Esophagus (tissue), 2 donors: ENCODE results near the gene PSKH1. TPM values are rescaled to one million over a fixed set of nuclear protein-coding genes. Genes with fewer than 3 reads are reported as not detected.
"Not testable (repeated sequence)": the region's sequence is repeated elsewhere in the genome, so short reads cannot be mapped to it uniquely, and the experiment has no call there.

Experiments
- H3K27ac ChIP-seq, 2 donors: one replicate each; pipeline ENCODE4 v1.5.1; 2013; ENCODE audit warnings: low read depth in 2 of 2, mild to moderate bottlenecking in 2 of 2, inconsistent platforms in 1 of 2, low read length in 1 of 2, moderate library complexity in 1 of 2
- H3K27me3 ChIP-seq, 2 donors: one replicate each; pipeline ENCODE4 v1.6.1; 2013; ENCODE audit warnings: low read length in 2 of 2, control low read depth in 1 of 2, mild to moderate bottlenecking in 1 of 2; ENCODE audit not compliant: insufficient read depth in 2 of 2, control insufficient read depth in 1 of 2
- H3K36me3 ChIP-seq, 2 donors: one replicate each; pipeline ENCODE4 v1.6.1; 2013; ENCODE audit warnings: low read length in 1 of 2; ENCODE audit not compliant: control insufficient read depth in 2 of 2, insufficient read depth in 2 of 2
- H3K4me1 ChIP-seq, 2 donors: one replicate each; pipeline ENCODE4 v1.6.1; 2013; ENCODE audit warnings: low read length in 1 of 2; ENCODE audit not compliant: control insufficient read depth in 2 of 2, insufficient read depth in 2 of 2
- H3K4me3 ChIP-seq, 2 donors: one replicate each; pipeline ENCODE4 v1.5.1; 2013; ENCODE audit warnings: low read length in 2 of 2, mild to moderate bottlenecking in 2 of 2, low read depth in 1 of 2, moderate library complexity in 1 of 2
- H3K9me3 ChIP-seq, 2 donors: one replicate each; pipeline ENCODE4 v1.6.1; 2013; ENCODE audit warnings: mild to moderate bottlenecking in 2 of 2, low read depth in 1 of 2, low read length in 1 of 2, moderate library complexity in 1 of 2; ENCODE audit not compliant: control insufficient read depth in 2 of 2, insufficient read depth in 1 of 2
- WGBS, 2 donors: extraction: QIAGEN DNeasy Blood & Tissue Kit; methylation state at CpG; one replicate each; pipeline ENCODE4 v1.1.7; 2013; 5-methylcytosine and 5-hydroxymethylcytosine counted together
- polyA plus RNA-seq, 2 donors: library from polyadenylated mRNA; stranded (reverse); fragments of 200-250 nt; gene quantifications; one replicate each; pipeline ENCODE4 v1.2.3, GENCODE V29; 2013
- donor health status: healthy with polysubstance abuse.
- donor health status: Bipolar disorder and iron deficiency.

Gene PSKH1
- polyA plus RNA-seq, 2 donors, result 12.5 to 13.7 TPM

DNA sequence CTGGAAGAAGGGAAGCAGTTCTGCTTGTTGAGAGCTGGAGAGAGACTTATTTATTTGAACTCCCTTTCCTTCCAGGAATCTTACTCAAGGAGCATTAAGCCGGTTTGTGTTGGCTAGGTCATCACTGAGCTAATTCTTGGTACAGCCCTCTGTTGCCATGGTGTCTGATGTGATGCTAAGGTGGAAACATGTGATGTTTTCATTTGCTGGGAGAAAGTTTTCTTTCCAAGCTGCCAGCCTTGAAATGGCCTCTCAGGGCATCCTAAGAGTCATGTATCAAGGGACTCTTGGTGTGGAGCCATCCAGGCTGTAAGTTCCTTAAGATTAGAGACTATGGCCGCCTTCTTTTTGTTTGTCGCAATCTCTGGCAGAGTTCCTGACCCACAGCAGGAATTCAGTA lies 4.2 kb downstream of the PSKH1 start:
- 62 to 67% methylated on average over 3 of the region's 3 CpGs for WGBS, 2 donors
- Histone ChIP-seq H3K4me1 (peaks cover 2 to 3% of the 10 kb centered on the region in 2 donors), H3K4me3 (no peak overlapping the region), H3K9me3 (no peaks in the 10 kb centered on the region), H3K27me3 (no peaks in the 10 kb centered on the region), H3K36me3 (no peaks in the 10 kb centered on the region), H3K27ac (peak overlapping the region in 1 of 2 donors; percentile 43)

DNA sequence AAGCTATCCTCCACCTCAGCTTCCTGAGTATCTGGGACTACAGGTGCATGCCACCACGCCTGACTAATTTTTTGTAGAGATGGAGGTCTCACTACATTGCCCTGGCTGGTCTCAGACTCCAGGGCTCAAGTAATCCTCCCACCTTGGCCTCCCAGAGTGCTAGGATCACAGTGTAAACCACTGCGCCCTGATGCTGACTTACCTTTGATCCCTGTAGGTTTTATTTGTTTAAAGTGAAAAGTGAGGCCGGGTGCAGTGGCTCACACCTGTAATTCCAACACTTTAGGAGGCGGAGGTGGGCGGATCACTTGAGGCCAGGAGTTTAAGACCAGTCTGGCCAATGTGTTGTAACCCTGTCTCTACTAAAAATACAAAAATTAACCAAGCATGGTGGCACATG lies 8.7 kb downstream of the PSKH1 start:
- H3K4me1 ChIP-seq, result peaks cover 0 to 3% of the 10 kb centered on the region in 2 donors
- no peak overlapping the region for H3K27ac ChIP-seq
- no peak overlapping the region for H3K4me3 ChIP-seq
- 91 to 92% methylated on average over 5 of the region's 5 CpGs for WGBS, 2 donors
- H3K36me3 ChIP-seq, result no peaks in the 10 kb centered on the region
- H3K27me3 ChIP-seq, result no peaks in the 10 kb centered on the region
- H3K9me3 ChIP-seq, result no peaks in the 10 kb centered on the region

DNA sequence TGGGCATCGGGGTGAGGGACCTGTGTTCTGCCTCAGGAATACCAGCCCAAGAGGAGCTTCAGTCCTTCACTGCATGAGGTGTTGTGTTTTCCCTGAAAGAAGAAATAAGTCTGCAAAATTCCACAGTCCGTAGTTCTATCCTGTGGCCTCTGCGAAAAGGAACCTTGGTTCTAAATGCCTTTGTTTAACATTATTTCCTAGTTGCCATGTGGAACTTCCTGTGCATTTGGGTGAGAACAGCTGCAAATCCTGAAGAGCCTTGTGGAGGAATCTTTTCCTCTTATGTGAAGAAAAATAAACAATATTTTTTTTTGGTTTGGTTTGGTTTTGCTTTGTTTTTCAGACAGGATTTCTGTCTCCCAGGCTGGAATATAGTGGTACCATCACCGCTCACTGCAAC lies 9.8 kb downstream of the PSKH1 start:
- Histone ChIP-seq H3K27me3 (no peaks in the 10 kb centered on the region), H3K27ac (peak overlapping the region in 1 of 2 donors; percentile 2), H3K9me3 (no peaks in the 10 kb centered on the region), H3K36me3 (no peaks in the 10 kb centered on the region), H3K4me1 (no peaks in the 10 kb centered on the region), H3K4me3 (no peak overlapping the region)
- 82 to 84% methylated on average over 4 of the region's 4 CpGs for WGBS, 2 donors

DNA sequence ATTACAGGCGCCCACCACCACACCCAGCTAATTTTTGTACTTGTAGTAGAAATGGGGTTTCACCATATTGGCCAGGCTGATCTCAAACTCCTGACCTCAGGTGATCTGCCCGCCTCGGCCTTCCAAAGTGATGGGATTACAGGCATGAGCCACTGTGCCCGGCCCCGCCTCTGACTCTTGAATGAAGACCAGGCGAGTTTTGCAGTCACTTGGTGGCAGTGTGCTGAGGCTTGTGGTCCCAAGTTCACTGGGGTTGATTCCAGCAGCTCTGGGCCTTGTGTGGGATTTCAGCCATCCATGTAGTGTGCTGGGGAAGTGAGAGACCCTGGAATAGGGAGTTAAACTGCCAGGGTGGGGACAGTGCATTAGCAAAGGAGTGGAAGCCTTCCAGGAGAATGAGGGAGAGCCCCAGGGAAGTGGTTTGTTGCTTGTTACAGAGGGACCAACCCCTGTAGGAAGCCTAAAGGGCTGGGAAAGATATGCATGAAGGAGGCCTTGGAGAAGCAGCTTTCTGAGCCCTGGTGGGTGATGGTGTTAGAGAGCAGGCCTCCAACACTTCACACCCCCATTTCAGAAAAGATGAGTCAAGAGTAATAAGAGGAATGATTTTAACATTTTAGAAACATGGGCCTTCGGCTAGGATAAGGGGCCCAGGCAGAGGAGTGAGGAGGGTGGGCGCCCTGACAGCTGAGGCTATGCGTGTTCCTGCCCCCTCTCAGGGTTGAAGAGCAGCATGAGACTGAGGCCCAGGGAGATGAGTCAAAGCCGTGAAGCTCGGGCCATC lies 14.5 kb downstream of the PSKH1 start:
- H3K4me3 ChIP-seq, result no peak overlapping the region
- H3K9me3 ChIP-seq, result no peaks in the 10 kb centered on the region
- H3K27ac ChIP-seq, result no peak overlapping the region
- peaks cover 0 to 2% of the 10 kb centered on the region in 2 donors for H3K4me1 ChIP-seq
- WGBS, 2 donors, result 88 to 89% methylated on average over 11 of the region's 11 CpGs
- peaks cover 7 to 22% of the 10 kb centered on the region in 2 donors for H3K36me3 ChIP-seq
- no peaks in the 10 kb centered on the region for H3K27me3 ChIP-seq

DNA sequence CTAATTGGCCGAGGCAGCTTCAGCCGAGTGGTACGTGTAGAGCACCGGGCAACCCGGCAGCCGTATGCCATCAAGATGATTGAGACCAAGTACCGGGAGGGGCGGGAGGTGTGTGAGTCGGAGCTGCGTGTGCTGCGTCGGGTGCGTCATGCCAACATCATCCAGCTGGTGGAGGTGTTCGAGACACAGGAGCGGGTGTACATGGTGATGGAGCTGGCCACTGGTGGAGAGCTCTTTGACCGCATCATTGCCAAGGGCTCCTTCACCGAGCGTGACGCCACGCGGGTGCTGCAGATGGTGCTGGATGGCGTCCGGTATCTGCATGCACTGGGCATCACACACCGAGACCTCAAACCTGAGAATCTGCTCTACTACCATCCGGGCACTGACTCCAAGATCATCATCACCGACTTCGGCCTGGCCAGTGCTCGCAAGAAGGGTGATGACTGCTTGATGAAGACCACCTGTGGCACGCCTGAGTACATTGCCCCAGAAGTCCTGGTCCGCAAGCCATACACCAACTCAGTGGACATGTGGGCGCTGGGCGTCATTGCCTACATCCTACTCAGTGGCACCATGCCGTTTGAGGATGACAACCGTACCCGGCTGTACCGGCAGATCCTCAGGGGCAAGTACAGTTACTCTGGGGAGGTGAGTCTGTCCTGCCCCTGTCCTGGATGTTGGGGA lies 16.1 kb downstream of the PSKH1 start:
- Histone ChIP-seq H3K4me1 (peaks cover 0 to 2% of the 10 kb centered on the region in 2 donors), H3K36me3 (peaks cover 7 to 22% of the 10 kb centered on the region in 2 donors), H3K4me3 (no peak overlapping the region), H3K27me3 (no peaks in the 10 kb centered on the region), H3K9me3 (no peaks in the 10 kb centered on the region), H3K27ac (no peak overlapping the region)
- whole genome bisulfite sequencing, 2 donors, result 95 to 96% methylated on average over 36 of the region's 36 CpGs

DNA sequence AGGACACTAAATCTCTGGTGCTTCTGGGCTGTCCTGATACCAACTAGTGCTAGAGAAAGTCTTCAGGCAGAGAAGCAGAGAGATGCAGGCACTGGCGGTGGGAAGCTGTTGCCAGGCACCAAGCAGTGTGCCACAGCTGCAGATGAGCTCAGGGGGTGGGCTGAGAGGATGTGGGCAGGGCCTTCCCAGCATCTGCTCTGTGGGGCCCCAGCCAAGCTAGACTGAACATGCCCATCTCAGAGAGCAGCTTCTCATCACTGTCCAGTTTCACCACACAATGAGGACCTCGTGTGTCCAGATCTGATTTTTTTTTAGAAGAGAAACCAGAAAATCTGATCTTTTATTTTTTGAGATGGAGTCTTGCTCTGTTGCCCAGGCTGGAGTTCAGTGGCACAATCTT lies 17.1 kb downstream of the PSKH1 start:
- H3K27me3 ChIP-seq, result no peaks in the 10 kb centered on the region
- H3K4me3 ChIP-seq, result no peak overlapping the region

DNA sequence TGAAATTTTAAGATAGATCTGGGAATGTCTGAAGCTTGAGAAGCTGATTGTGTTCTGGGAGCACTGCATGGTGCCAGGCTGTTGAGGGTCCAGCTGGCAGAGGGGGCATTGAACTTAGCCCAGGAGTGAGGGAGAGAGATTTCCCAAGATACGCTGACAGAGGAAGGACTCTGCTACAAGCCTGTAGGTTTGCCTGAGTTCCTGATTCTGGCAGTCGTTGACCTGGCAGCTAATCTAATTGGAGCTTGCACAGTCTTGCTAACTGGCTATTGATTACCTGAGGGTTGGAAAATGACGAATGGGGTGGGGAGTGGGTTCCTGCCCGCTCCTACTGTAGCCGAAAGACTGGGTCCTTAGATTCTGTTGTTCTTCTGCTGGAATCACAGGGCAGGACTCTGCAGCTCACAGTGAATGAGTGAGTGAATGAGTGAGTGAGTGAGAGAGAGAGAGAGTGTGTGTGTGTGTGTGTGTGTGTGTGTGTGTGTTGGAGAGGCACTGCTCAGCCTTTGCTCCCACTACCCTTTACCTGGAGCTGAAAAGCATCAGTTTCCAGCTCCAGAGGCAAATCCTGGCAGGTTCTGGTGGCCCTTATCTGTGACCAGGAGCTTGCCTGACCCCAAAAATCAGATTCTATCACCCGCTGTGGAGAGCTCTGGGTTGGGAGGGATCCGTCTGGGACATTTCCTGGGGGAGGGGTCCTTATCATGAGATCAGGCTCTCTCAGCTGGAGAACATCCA lies 21.9 kb downstream of the PSKH1 start:
- Histone ChIP-seq H3K27ac (no peak overlapping the region), H3K9me3 (no peaks in the 10 kb centered on the region), H3K27me3 (no peaks in the 10 kb centered on the region), H3K4me3 (no peak overlapping the region), H3K36me3 (peaks cover 4 to 27% of the 10 kb centered on the region in 2 donors), H3K4me1 (peaks cover 4 to 14% of the 10 kb centered on the region in 2 donors)
- 69 to 72% methylated on average over 7 of the region's 7 CpGs for WGBS, 2 donors

More for the DNA sequence above, 17.1 kb downstream of the PSKH1 start:
- peaks cover 0 to 2% of the 10 kb centered on the region in 2 donors for H3K4me1 ChIP-seq
- peaks cover 7 to 22% of the 10 kb centered on the region in 2 donors for H3K36me3 ChIP-seq
- no peak overlapping the region for H3K27ac ChIP-seq
- H3K9me3 ChIP-seq, result no peaks in the 10 kb centered on the region
- 43 to 44% methylated on average over 2 of the region's 2 CpGs for WGBS, 2 donors

DNA sequence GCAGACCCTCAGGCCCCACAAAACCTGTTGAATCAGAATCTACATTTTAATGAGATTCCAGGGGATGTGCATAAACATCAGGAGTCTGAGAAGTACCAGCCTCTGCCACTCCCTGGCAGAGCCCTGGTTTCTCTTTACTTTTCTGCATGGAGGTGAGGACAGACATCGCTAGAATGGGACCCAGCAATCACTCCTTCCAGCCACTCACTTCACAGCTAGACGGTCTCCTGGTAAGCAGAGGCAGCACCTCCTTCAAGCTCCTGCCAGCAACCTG lies 22.4 kb downstream of the PSKH1 start:
- H3K27ac ChIP-seq, result not testable (repeated sequence)
- peaks cover 4 to 25% of the 10 kb centered on the region in 2 donors for H3K36me3 ChIP-seq

DNA sequence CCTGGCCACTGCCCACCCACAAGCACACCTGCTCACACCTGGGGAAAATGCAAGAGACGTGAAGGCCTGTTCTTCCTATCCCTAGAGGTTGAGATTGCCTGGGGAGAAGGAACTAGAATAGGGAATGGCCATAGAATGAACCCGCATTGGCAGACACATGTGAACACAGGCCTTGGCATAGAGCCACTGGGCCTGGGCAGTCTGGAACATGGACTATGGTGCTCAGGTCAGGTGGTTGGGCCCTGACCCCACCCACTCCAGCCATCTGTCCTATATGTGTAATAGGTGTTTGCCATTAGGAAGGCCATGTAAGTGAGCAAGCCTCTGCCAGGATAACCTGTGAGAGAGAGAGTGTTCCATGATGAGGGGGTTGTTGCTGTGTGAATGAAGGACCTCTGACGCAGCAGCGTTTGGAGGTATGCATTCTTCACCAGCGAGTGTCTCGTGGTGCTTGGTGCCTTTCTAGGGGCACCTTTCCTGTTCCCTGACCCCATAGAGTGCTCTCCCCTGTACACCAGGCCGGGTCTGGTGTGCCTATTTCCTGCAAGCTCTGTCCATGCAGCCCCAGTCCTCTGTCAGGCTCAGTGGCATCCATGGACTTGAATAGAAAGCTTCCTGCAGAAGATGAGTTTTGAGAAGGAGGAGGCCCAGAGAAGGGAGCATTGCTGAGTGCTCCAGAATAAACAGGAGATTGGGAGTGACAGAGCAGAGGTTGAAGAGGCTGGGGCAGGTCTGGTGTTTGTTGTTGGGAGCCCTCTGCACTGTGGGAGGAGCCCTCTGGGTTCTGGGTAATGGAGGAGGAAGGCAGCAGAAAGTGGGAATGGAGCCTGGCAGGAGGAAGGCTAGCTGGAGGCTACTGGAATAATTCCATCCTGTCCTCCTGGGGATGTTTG lies 23.0 kb downstream of the PSKH1 start:
- H3K36me3 ChIP-seq, result peaks cover 1 to 27% of the 10 kb centered on the region in 2 donors
- H3K4me1 ChIP-seq, result peaks cover 2 to 14% of the 10 kb centered on the region in 2 donors
- no peak overlapping the region for H3K27ac ChIP-seq
- H3K27me3 ChIP-seq, result no peaks in the 10 kb centered on the region
- 82 to 83% methylated on average over 7 of the region's 7 CpGs for WGBS, 2 donors
- no peaks in the 10 kb centered on the region for H3K9me3 ChIP-seq
- no peak overlapping the region for H3K4me3 ChIP-seq

More for the DNA sequence above, 22.4 kb downstream of the PSKH1 start:
- H3K27me3 ChIP-seq, H3K9me3 ChIP-seq, H3K4me3 ChIP-seq: not testable (repeated sequence)
- peaks cover 2 to 14% of the 10 kb centered on the region in 2 donors for H3K4me1 ChIP-seq
- 83 to 86% methylated on average over 1 to 2 of the region's 2 CpGs for WGBS, 2 donors
